Body of pancreas (tissue), 4 donors: ENCODE results near the gene FNDC3B. TPM values are rescaled to one million over a fixed set of nuclear protein-coding genes. Genes with fewer than 3 reads are reported as not detected.

ENCODE experiments used
- ATAC-seq: fragments of 150-250 bp; one replicate; pipeline ENCODE4 v1.9.1; 2016
- DNase-seq, 4 donors: peaks; one replicate each; pipeline ENCODE4 v3.0.0-alpha.2; 2019
- H3K27ac ChIP-seq, 4 donors: fragments of 200-600 bp; sonication (generic); 1 replicate in 3 of 4; 2 replicates in 1 of 4; pipeline versions ENCODE4 v1.5.1 to v1.6.1; 2016 to 2019; ENCODE audit warnings: mild to moderate bottlenecking in 1 of 4, mixed read lengths in 1 of 4, moderate library complexity in 1 of 4
- H3K27me3 ChIP-seq, 2 donors: fragments of 200-600 bp; sonication (generic); one replicate each; pipeline ENCODE4 v1.6.0; 2016; ENCODE audit warnings: mild to moderate bottlenecking in 1 of 2
- H3K36me3 ChIP-seq, 2 donors: fragments of 200-600 bp; sonication (generic); replicated peaks in 1 of 2; 2 replicates each; pipeline ENCODE4 v1.5.1; 2016; ENCODE audit warnings: low read depth in 2 of 2; ENCODE audit not compliant: insufficient read depth in 1 of 2
- H3K4me1 ChIP-seq: fragments of 200-600 bp; sonication (generic); one replicate; pipeline ENCODE4 v1.6.0; 2016
- H3K4me3 ChIP-seq, 2 donors: fragments of 200-600 bp; sonication (generic); 1 replicate in 1 of 2; 2 replicates in 1 of 2; pipeline ENCODE4 v1.5.1; 2016 to 2019
- H3K9me3 ChIP-seq, 3 donors: fragments of 200-600 bp; sonication (generic); 1 replicate in 2 of 3; 2 replicates in 1 of 3; pipeline ENCODE4 v1.5.1; 2016
- CTCF ChIP-seq, 7 experiments: fragments of 450-650 bp in 4 of 7; fragments of 200-600 bp in 3 of 7; sonication (generic) in 3 of 7; IDR thresholded peaks; one replicate each; pipeline ENCODE4 v1.5.1; 2016 to 2019; ENCODE audit warnings: antibody characterized with exemption in 7 of 7
- POLR2A ChIP-seq, 3 donors: fragments of 450-650 bp; IDR thresholded peaks; one replicate each; pipeline ENCODE4 v1.6.1; 2016; ENCODE audit warnings: antibody characterized with exemption in 3 of 3, mild to moderate bottlenecking in 2 of 3
- WGBS, 2 donors: methylation state at CpG; one replicate each; pipeline ENCODE4 v1.1.5; 2017; 5-methylcytosine and 5-hydroxymethylcytosine counted together
- intact Hi-C: fragments of 100-400 bp; cut with DNase I; formaldehyde crosslinking; loops from one replicate; pipeline ENCODE4 v1.15.1; 2023
- total RNA-seq, 2 donors: library from RNA; depleted of rRNA; stranded (reverse); fragments of >200 nt; gene quantifications; one replicate each; pipeline ENCODE4 v1.1.0, GENCODE V29; 2016

FNDC3B gene
- total RNA-seq, 2 donors from 2014 or later = 64.3 to 86.0 TPM

GRCh38 chr3:172079326-172079976, 40.1 kb downstream of the FNDC3B start:
- intact Hi-C loops = no loop called here
- H3K4me3 ChIP-seq = no peak overlapping the region
- WGBS, 2 donors = 75 to 79% methylated on average over 3 of the region's 3 CpGs
- ATAC-seq (no peak), DNase-seq (no peak)
- H3K27me3 ChIP-seq = no peaks in the 10 kb centered on the region
- TF ChIP-seq POLR2A (IDR thresholded peaks at IDR 0.05) = no peak
- TF ChIP-seq CTCF (IDR thresholded peaks at IDR 0.05) = no peak
- H3K9me3 ChIP-seq = no peaks in the 10 kb centered on the region
- no peaks in the 10 kb centered on the region for H3K36me3 ChIP-seq
- H3K27ac ChIP-seq = peak overlapping the region in 2 of 4 donors; percentile 2 to 28
- H3K4me1 ChIP-seq = peaks cover 65% of the 10 kb centered on the region

- 53 to 63% methylated on average over 1 of the region's 1 CpG for WGBS, 2 donors
Observed at GRCh38 chr3:172080503-172080902, 41.1 kb downstream of the FNDC3B start.

GRCh38 chr3:172082269-172082668, 42.9 kb downstream of the FNDC3B start:
- no peak for TF ChIP-seq POLR2A (IDR thresholded peaks at IDR 0.05)
- TF ChIP-seq CTCF (IDR thresholded peaks at IDR 0.05) = no peak
- no peak overlapping the region for H3K4me3 ChIP-seq
- H3K9me3 ChIP-seq = no peaks in the 10 kb centered on the region
- H3K27ac ChIP-seq = peak overlapping the region in 1 of 4 donors; percentile 34
- peaks cover 66% of the 10 kb centered on the region for H3K4me1 ChIP-seq
- H3K27me3 ChIP-seq = no peaks in the 10 kb centered on the region
- no peaks in the 10 kb centered on the region for H3K36me3 ChIP-seq
- WGBS, 2 donors = 61 to 71% methylated on average over 5 of the region's 5 CpGs
- intact Hi-C loops = no loop called here
- ATAC-seq (peak; percentile 45), DNase-seq (peak in 1 of 4 donors; percentile 34)

More at GRCh38 chr3:172080503-172080902, 41.1 kb downstream of the FNDC3B start:
- no peak for TF ChIP-seq POLR2A (IDR thresholded peaks at IDR 0.05)
- H3K4me3 ChIP-seq = no peak overlapping the region
- peaks cover 63% of the 10 kb centered on the region for H3K4me1 ChIP-seq
- ATAC-seq (no peak), DNase-seq (no peak)
- no peaks in the 10 kb centered on the region for H3K9me3 ChIP-seq
- intact Hi-C loops = no loop called here
- H3K27ac ChIP-seq = peak overlapping the region in 1 of 4 donors; percentile 25
- no peaks in the 10 kb centered on the region for H3K36me3 ChIP-seq
- H3K27me3 ChIP-seq = no peaks in the 10 kb centered on the region

- 69 to 75% methylated on average over 5 of the region's 5 CpGs for WGBS, 2 donors
- intact Hi-C loops = no loop called here
- Histone ChIP-seq H3K4me3 (no peak overlapping the region), H3K4me1 (peaks cover 73% of the 10 kb centered on the region), H3K27ac (peak overlapping the region in 1 of 4 donors; percentile 34), H3K27me3 (no peaks in the 10 kb centered on the region), H3K9me3 (no peaks in the 10 kb centered on the region), H3K36me3 (no peaks in the 10 kb centered on the region)
- no peak for TF ChIP-seq POLR2A (IDR thresholded peaks at IDR 0.05)
- TF ChIP-seq CTCF (IDR thresholded peaks at IDR 0.05) = no peak
- ATAC-seq (no peak), DNase-seq (no peak)
Observed at GRCh38 chr3:172082820-172083513, 43.6 kb downstream of the FNDC3B start.

- no peaks in the 10 kb centered on the region for H3K27me3 ChIP-seq
- intact Hi-C loops = no loop called here
- 69 to 80% methylated on average over 7 to 8 of the region's 8 CpGs for WGBS, 2 donors
- no peak for DNase-seq
- H3K4me3 ChIP-seq = no peak overlapping the region
- ATAC-seq = no peak
- TF ChIP-seq CTCF (IDR thresholded peaks at IDR 0.05) (no peak), POLR2A (IDR thresholded peaks at IDR 0.05) (no peak)
- H3K27ac ChIP-seq = peak overlapping the region in 1 of 4 donors; percentile 20
- H3K9me3 ChIP-seq = no peaks in the 10 kb centered on the region
- H3K4me1 ChIP-seq = peaks cover 68% of the 10 kb centered on the region
- H3K36me3 ChIP-seq = no peaks in the 10 kb centered on the region
Observed at GRCh38 chr3:172083995-172084409, 44.6 kb downstream of the FNDC3B start.
